Keratinocyte (primary cell): Measurements from ENCODE around the gene SMTNL2. TPM values are rescaled to one million over a fixed set of nuclear protein-coding genes. Genes with fewer than 3 reads are reported as not detected.
A peak's percentile ranks its signal among the peaks of the same experiment; 100 is the strongest.

Source experiments
- DNase-seq: peaks from one replicate; pipeline ENCODE4 v3.0.0-alpha.2; 2011; ENCODE audit warnings: low read depth, missing footprints, low spot score
- FAIRE-seq: peaks from 2 replicates; lab custom pipeline; 2011; peaks lifted over from hg19 to GRCh38; lab: Jason Lieb, UNC
- H2AFZ ChIP-seq: 2 replicates; pipeline ENCODE4 v1.6.0; 2012; ENCODE audit warnings: low read length, control low read depth, inconsistent platforms; ENCODE audit not compliant: control insufficient read depth
- H3K27ac ChIP-seq: 2 replicates; pipeline ENCODE4 v1.5.1; 2011; ENCODE audit warnings: low read length; ENCODE audit not compliant: control insufficient read depth, insufficient read depth
- H3K27me3 ChIP-seq: 3 replicates; pipeline ENCODE4 v1.6.0; 2011; ENCODE audit warnings: low read length; ENCODE audit not compliant: control insufficient read depth, insufficient read depth; ENCODE audit errors: extremely low read depth
- H3K36me3 ChIP-seq, 2 experiments: 2 replicates in 1 of 2; 3 replicates in 1 of 2; pipeline ENCODE4 v1.5.1; 2011; ENCODE audit warnings: low read length in 2 of 2, mild to moderate bottlenecking in 1 of 2; ENCODE audit not compliant: control insufficient read depth in 2 of 2, insufficient read depth in 2 of 2; ENCODE audit errors: extremely low read depth in 1 of 2
- H3K4me1 ChIP-seq: 3 replicates; pipeline ENCODE4 v1.5.1; 2011; ENCODE audit warnings: low read length; ENCODE audit not compliant: control insufficient read depth, insufficient read depth; ENCODE audit errors: extremely low read depth
- H3K4me2 ChIP-seq: 3 replicates; pipeline ENCODE4 v1.6.0; 2011; ENCODE audit warnings: low read depth, low read length; ENCODE audit not compliant: control insufficient read depth, insufficient read depth; ENCODE audit errors: extremely low read depth
- H3K4me3 ChIP-seq, 3 experiments: fragments of 200-600 bp in 1 of 3; sonication (generic) in 1 of 3; 2 replicates in 2 of 3; 3 replicates in 1 of 3; pipeline ENCODE4 v1.5.1; 2011 to 2016; ENCODE audit warnings: low read length in 3 of 3, mild to moderate bottlenecking in 3 of 3, control low read depth in 2 of 3, inconsistent platforms in 1 of 3, low read depth in 1 of 3, mixed read lengths in 1 of 3, mixed run types in 1 of 3, moderate library complexity in 1 of 3; ENCODE audit not compliant: control insufficient read depth in 2 of 3, insufficient read depth in 2 of 3; ENCODE audit errors: extremely low read depth in 1 of 3
- H3K79me2 ChIP-seq: 2 replicates; pipeline ENCODE4 v1.6.0; 2012; ENCODE audit warnings: low read length; ENCODE audit not compliant: control insufficient read depth, insufficient read depth
- H3K9ac ChIP-seq: 3 replicates; pipeline ENCODE4 v1.6.0; 2011; ENCODE audit warnings: low read length; ENCODE audit not compliant: control insufficient read depth, insufficient read depth; ENCODE audit errors: extremely low read depth
- H3K9me1 ChIP-seq: 3 replicates; pipeline ENCODE4 v1.6.0; 2011; ENCODE audit warnings: low read length; ENCODE audit not compliant: control insufficient read depth, insufficient read depth; ENCODE audit errors: extremely low read depth
- H3K9me3 ChIP-seq: 2 replicates; pipeline ENCODE4 v1.5.1; 2012; ENCODE audit warnings: low read depth, low read length; ENCODE audit not compliant: control insufficient read depth
- H4K20me1 ChIP-seq: 3 replicates; pipeline ENCODE4 v1.6.0; 2011; ENCODE audit warnings: low read length; ENCODE audit not compliant: control insufficient read depth, insufficient read depth; ENCODE audit errors: extremely low read depth
- EZH2 ChIP-seq: IDR thresholded peaks from one replicate; pipeline ENCODE4 v1.6.1; 2012; ENCODE audit warnings: inconsistent platforms, mild to moderate bottlenecking, low read length, moderate library complexity
- dilution Hi-C: fragments of 300-500 bp; cut with MboI; formaldehyde crosslinking; loops from one replicate; pipeline ENCODE4 v1.7.0; 2020; ENCODE audit warnings: low sequenced_read_pairs; ENCODE audit not compliant: extremely low pct_ligation_motif_present
- polyA plus RNA-seq, 5 experiments: library from polyadenylated mRNA; depleted of rRNA in 3 of 5; stranded (reverse) in 3 of 5; stranded (forward) in 1 of 5; unstranded in 1 of 5; fragments of >200 nt; gene quantifications; 1 replicate in 1 of 5; 2 replicates in 3 of 5; 3 replicates in 1 of 5; pipeline versions ENCODE4 v1.2.1 to v1.2.3, GENCODE V29; 2011 to 2012; ENCODE audit warnings: missing spikeins in 2 of 5, low read depth in 1 of 5, low replicate concordance in 1 of 5
- TF ChIP-seq, protein P1 (sequence below), 3 experiments: IDR thresholded peaks in 1 of 3; conservative IDR thresholded peaks in 1 of 3; optimal IDR thresholded peaks in 1 of 3; 2 replicates in 2 of 3; 3 replicates in 1 of 3; pipeline versions ENCODE3 to v1.5.1; 2011; ENCODE audit warnings: low read length in 3 of 3, mild to moderate bottlenecking in 3 of 3, moderate library complexity in 2 of 3, control low read depth in 1 of 3, inconsistent platforms in 1 of 3; ENCODE audit not compliant: insufficient read depth in 2 of 3; ENCODE audit errors: extremely low read depth in 1 of 3

Gene SMTNL2
- polyA plus RNA-seq, 1 donor (not counting 4 experiments of a cell fraction or from before 2014, with no cell fraction given): not detected

- no peak for DNase-seq
Measured at GRCh38 chr17:4560421-4560820, 23.9 kb upstream of the SMTNL2 start, which contains the start of gene GGT6. Gene GGT6 (minus strand): TSS chr17:4560577. CDS start chr17:4560521, 56 bp downstream.

GRCh38 chr17:4560837-4561256 is 23.5 kb upstream of the SMTNL2 start:
- no peak overlapping the region for H3K9ac ChIP-seq
- dilution Hi-C loops: no loop called here
- H3K27ac ChIP-seq: no peak overlapping the region
- H3K4me1 ChIP-seq: peaks cover 22% of the 10 kb centered on the region
- DNase-seq (no peak), FAIRE-seq (no peak)
- H3K9me3 ChIP-seq: no peaks in the 10 kb centered on the region
- H3K4me2 ChIP-seq: no peak overlapping the region
- H2AFZ ChIP-seq: no peak overlapping the region
- no peaks in the 10 kb centered on the region for H3K27me3 ChIP-seq
- no peaks in the 10 kb centered on the region for H4K20me1 ChIP-seq
- H3K4me3 ChIP-seq: no peak overlapping the region
- TF ChIP-seq EZH2: no peak
- TF ChIP-seq, protein P1, sequence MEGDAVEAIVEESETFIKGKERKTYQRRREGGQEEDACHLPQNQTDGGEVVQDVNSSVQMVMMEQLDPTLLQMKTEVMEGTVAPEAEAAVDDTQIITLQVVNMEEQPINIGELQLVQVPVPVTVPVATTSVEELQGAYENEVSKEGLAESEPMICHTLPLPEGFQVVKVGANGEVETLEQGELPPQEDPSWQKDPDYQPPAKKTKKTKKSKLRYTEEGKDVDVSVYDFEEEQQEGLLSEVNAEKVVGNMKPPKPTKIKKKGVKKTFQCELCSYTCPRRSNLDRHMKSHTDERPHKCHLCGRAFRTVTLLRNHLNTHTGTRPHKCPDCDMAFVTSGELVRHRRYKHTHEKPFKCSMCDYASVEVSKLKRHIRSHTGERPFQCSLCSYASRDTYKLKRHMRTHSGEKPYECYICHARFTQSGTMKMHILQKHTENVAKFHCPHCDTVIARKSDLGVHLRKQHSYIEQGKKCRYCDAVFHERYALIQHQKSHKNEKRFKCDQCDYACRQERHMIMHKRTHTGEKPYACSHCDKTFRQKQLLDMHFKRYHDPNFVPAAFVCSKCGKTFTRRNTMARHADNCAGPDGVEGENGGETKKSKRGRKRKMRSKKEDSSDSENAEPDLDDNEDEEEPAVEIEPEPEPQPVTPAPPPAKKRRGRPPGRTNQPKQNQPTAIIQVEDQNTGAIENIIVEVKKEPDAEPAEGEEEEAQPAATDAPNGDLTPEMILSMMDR (optimal IDR thresholded peaks at IDR 0.05 in 1 of 3, IDR thresholded peaks at IDR 0.05 in 1 of 3, conservative IDR thresholded peaks at IDR 0.05 in 1 of 3; ENCODE audit: extremely low read depth in 1 of 3, insufficient read depth in 2 of 3, low read length in 3 of 3): no peak
- H3K36me3 ChIP-seq: no peaks in the 10 kb centered on the region
- H3K79me2 ChIP-seq: no peaks in the 10 kb centered on the region
- no peaks in the 10 kb centered on the region for H3K9me1 ChIP-seq

More at GRCh38 chr17:4560421-4560820, 23.9 kb upstream of the SMTNL2 start, which contains the start of gene GGT6:
- no peaks in the 10 kb centered on the region for H3K9me1 ChIP-seq
- TF ChIP-seq, protein P1 (optimal IDR thresholded peaks at IDR 0.05 in 1 of 3, IDR thresholded peaks at IDR 0.05 in 1 of 3, conservative IDR thresholded peaks at IDR 0.05 in 1 of 3; ENCODE audit: extremely low read depth in 1 of 3, insufficient read depth in 2 of 3, low read length in 3 of 3): no peak
- TF ChIP-seq EZH2: no peak
- H3K27me3 ChIP-seq: no peaks in the 10 kb centered on the region
- dilution Hi-C loops: no loop called here
- no peak for FAIRE-seq
- H3K4me1 ChIP-seq: peaks cover 24% of the 10 kb centered on the region
- H3K4me3 ChIP-seq: peak within 1 kb of the TSS in 1 of 3 experiments; percentile 10
- H3K9ac ChIP-seq: peak within 1 kb of the TSS; percentile 2
- peak within 1 kb of the TSS; percentile 31 for H2AFZ ChIP-seq
- H3K36me3 ChIP-seq: no peaks in the 10 kb centered on the region
- H3K79me2 ChIP-seq: no peaks in the 10 kb centered on the region
- H3K9me3 ChIP-seq: no peaks in the 10 kb centered on the region
- no peak within 1 kb of the TSS for H3K27ac ChIP-seq
- H4K20me1 ChIP-seq: no peaks in the 10 kb centered on the region
- peak within 1 kb of the TSS; percentile 39 for H3K4me2 ChIP-seq
